SH-SY5Y (cell line): ENCODE measurements around the gene RNF217.

Experiments used
- GATA2 ChIP-seq: IDR thresholded peaks from 2 replicates; pipeline ENCODE4 v1.6.1; 2011; ENCODE audit warnings: mild to moderate bottlenecking, low read depth, low read length
- GATA3 ChIP-seq: IDR thresholded peaks from 2 replicates; pipeline ENCODE4 v1.6.1; 2011; ENCODE audit warnings: low read depth, mild to moderate bottlenecking, low read length, moderate library complexity

GRCh38 chr6:125053809-125054208, 91.6 kb downstream of the RNF217 start:
- TF ChIP-seq GATA3: no peak
- TF ChIP-seq GATA2: no peak
